GM18526 (cell line): ENCODE measurements around the gene WTIP.

ENCODE experiments used
- POLR2A ChIP-seq: IDR thresholded peaks from 3 replicates; pipeline ENCODE4 v1.6.1; 2011; ENCODE audit not compliant: insufficient read length; ENCODE audit errors: extremely low read depth

Gene WTIP

GRCh38 chr19:34480971-34481841 lies at the start of gene WTIP:
TSS of gene WTIP (plus strand) at chr19:34481758. CDS start at chr19:34481975, 217 bp downstream.
- TF ChIP-seq POLR2A = no peak

- no peak for TF ChIP-seq POLR2A
Measured at GRCh38 chr19:34432797-34433196, 48.8 kb upstream of the WTIP start.

- no peak for TF ChIP-seq POLR2A
Measured at GRCh38 chr19:34436716-34437115, 44.8 kb upstream of the WTIP start.

GRCh38 chr19:34448191-34448590 lies 33.4 kb upstream of the WTIP start:
- TF ChIP-seq POLR2A = no peak

GRCh38 chr19:34452723-34453122 lies 28.8 kb upstream of the WTIP start:
- TF ChIP-seq POLR2A = no peak

- no peak for TF ChIP-seq POLR2A
Measured at GRCh38 chr19:34454091-34454490, 27.5 kb upstream of the WTIP start.

GRCh38 chr19:34454685-34455084 lies 26.9 kb upstream of the WTIP start:
- no peak for TF ChIP-seq POLR2A

- no peak for TF ChIP-seq POLR2A
Measured at GRCh38 chr19:34457446-34457845, 24.1 kb upstream of the WTIP start.

GRCh38 chr19:34458677-34459076 lies 22.9 kb upstream of the WTIP start:
- no peak for TF ChIP-seq POLR2A

GRCh38 chr19:34459614-34460013 lies 21.9 kb upstream of the WTIP start:
- TF ChIP-seq POLR2A = no peak

GRCh38 chr19:34461375-34462100 lies 20.0 kb upstream of the WTIP start:
- TF ChIP-seq POLR2A = no peak

- no peak for TF ChIP-seq POLR2A
Measured at GRCh38 chr19:34468409-34468808, 13.1 kb upstream of the WTIP start.

- no peak for TF ChIP-seq POLR2A
Measured at GRCh38 chr19:34471906-34472700, 9.5 kb upstream of the WTIP start.

- no peak for TF ChIP-seq POLR2A
Measured at GRCh38 chr19:34474233-34474989, 7.1 kb upstream of the WTIP start.
